Loucy (cell line): ENCODE measurements around the gene UNG.

Source experiments
- H2AFZ ChIP-seq: fragments of 200-600 bp; sonication (generic); 2 replicates; pipeline ENCODE4 v1.6.0; 2016; ENCODE audit warnings: antibody characterized with exemption, mild to moderate bottlenecking, low read length, moderate library complexity
- H3F3A ChIP-seq: fragments of 200-600 bp; 2 replicates; pipeline ENCODE4 v1.6.0; 2016; ENCODE audit warnings: antibody characterized with exemption, low read depth, mild to moderate bottlenecking
- H3K27me3 ChIP-seq: fragments of 200-600 bp; sonication (generic); 2 replicates; pipeline ENCODE4 v1.6.1; 2014; ENCODE audit warnings: low read length, mild to moderate bottlenecking; ENCODE audit not compliant: insufficient read depth, poor library complexity, severe bottlenecking
- H3K36me3 ChIP-seq: fragments of 200-600 bp; sonication (generic); 2 replicates; pipeline ENCODE4 v1.6.1; 2016; ENCODE audit warnings: low read length; ENCODE audit not compliant: insufficient read depth
- H3K4me1 ChIP-seq: fragments of 200-600 bp; sonication (generic); 2 replicates; pipeline ENCODE4 v1.5.1; 2014; ENCODE audit warnings: low read length, mild to moderate bottlenecking; ENCODE audit not compliant: insufficient read depth, poor library complexity, severe bottlenecking
- H3K4me2 ChIP-seq: fragments of 200-600 bp; sonication (generic); 2 replicates; pipeline ENCODE4 v1.6.0; 2014; ENCODE audit warnings: antibody characterized with exemption, low read length, low read depth, mild to moderate bottlenecking; ENCODE audit not compliant: poor library complexity, severe bottlenecking
- H3K4me3 ChIP-seq: fragments of 200-600 bp; sonication (generic); 2 replicates; pipeline ENCODE4 v1.5.1; 2014; ENCODE audit warnings: low read length, mild to moderate bottlenecking, mixed read lengths; ENCODE audit not compliant: poor library complexity, severe bottlenecking
- H3K79me2 ChIP-seq: fragments of 200-600 bp; sonication (generic); 2 replicates; pipeline ENCODE4 v1.6.1; 2014; ENCODE audit warnings: low read length; ENCODE audit not compliant: insufficient read depth
- H3K9ac ChIP-seq: fragments of 200-600 bp; sonication (generic); 2 replicates; pipeline ENCODE4 v1.6.0; 2014; ENCODE audit warnings: mild to moderate bottlenecking, low read depth, low read length, moderate library complexity; ENCODE audit not compliant: poor library complexity, severe bottlenecking
- H3K9me2 ChIP-seq: fragments of 200-600 bp; sonication (generic); replicated peaks from 2 replicates; pipeline ENCODE4 v1.6.1; 2016; ENCODE audit warnings: low read depth, low read length, mixed read lengths
- H3K9me3 ChIP-seq: fragments of 200-600 bp; sonication (generic); 2 replicates; pipeline ENCODE4 v1.6.1; 2014; ENCODE audit warnings: mild to moderate bottlenecking, antibody characterized with exemption, low read length, low read depth; ENCODE audit not compliant: insufficient read depth
- H4K20me1 ChIP-seq: fragments of 200-600 bp; sonication (generic); 2 replicates; pipeline ENCODE4 v1.6.0; 2014; ENCODE audit warnings: antibody characterized with exemption, low read length, mild to moderate bottlenecking; ENCODE audit not compliant: insufficient read depth, poor library complexity, severe bottlenecking
- CTCF ChIP-seq: fragments of 200-600 bp; sonication (generic); conservative IDR thresholded peaks from 2 replicates; pipeline ENCODE4 v1.5.1; 2014; ENCODE audit warnings: mild to moderate bottlenecking, antibody characterized with exemption, low read length
- EZH2phosphoT487 ChIP-seq: fragments of 200-600 bp; IDR thresholded peaks from 2 replicates; pipeline ENCODE4 v1.6.1; 2018; ENCODE audit warnings: antibody characterized with exemption, mild to moderate bottlenecking, moderate library complexity, borderline replicate concordance

Gene UNG

DNA sequence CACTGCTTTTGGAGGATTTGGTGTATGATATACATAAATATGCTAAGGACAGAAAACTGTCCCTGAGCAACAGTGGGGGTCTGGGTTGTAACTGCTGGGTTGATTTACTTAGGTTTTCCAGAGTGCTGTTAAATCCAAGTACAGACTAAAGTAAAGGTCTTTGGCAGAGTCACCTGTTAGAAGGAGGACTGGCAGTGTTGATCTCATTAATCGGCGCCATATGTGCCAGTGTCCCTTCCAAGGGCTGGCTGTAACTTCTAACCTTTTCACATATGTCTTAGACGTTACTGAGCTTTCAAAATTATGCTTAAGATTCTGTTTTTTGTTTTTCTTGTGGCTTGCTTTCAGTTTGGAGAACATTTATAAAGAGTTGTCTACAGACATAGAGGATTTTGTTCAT lies 5.1 kb downstream of the UNG start:
- no peak overlapping the region for H3K9ac ChIP-seq
- H3K4me2 ChIP-seq = no peak overlapping the region

DNA sequence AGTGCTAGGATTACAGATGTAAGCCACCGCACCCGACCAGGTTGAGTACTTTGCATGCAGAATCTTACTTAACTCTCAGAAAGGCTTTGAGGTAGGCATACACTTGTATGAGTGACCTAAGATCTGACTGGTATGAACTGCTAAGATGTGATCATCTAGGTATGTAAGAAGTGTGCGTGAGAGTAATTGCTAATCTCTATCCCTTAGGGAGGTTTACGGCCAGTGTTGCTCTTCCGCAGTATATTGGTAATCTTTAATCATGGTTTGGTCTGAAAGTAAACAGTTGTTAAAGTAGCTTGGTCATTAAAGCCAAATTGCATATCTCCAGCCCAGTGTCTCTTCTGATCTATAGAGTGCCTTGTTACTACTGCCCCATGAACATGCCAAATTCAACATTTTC lies 7.8 kb downstream of the UNG start:
- Histone ChIP-seq H4K20me1 (peaks cover 21% of the 10 kb centered on the region), H3K9me2 (no peaks in the 10 kb centered on the region), H3K9me3 (no peaks in the 10 kb centered on the region), H3K4me1 (peaks cover 7% of the 10 kb centered on the region), H3K9ac (no peak overlapping the region), H3F3A (no peaks in the 10 kb centered on the region), H3K27me3 (no peaks in the 10 kb centered on the region), H3K4me3 (no peak overlapping the region), H3K79me2 (peaks cover 28% of the 10 kb centered on the region), H3K4me2 (no peak overlapping the region), H2AFZ (no peak overlapping the region), H3K36me3 (peaks cover 78% of the 10 kb centered on the region; the same call in 1 of the 2 replicates)
- TF ChIP-seq CTCF = no peak
- no peak for TF ChIP-seq EZH2phosphoT487

More for the DNA sequence above, 5.1 kb downstream of the UNG start:
- TF ChIP-seq EZH2phosphoT487 (no peak), CTCF (no peak)
- Histone ChIP-seq H3K36me3 (peaks cover 58% of the 10 kb centered on the region; the same call in 1 of the 2 replicates), H2AFZ (no peak overlapping the region), H3K79me2 (peaks cover 50% of the 10 kb centered on the region), H3K4me1 (peaks cover 23% of the 10 kb centered on the region), H3K9me3 (no peaks in the 10 kb centered on the region), H3K27me3 (no peaks in the 10 kb centered on the region), H3K4me3 (no peak overlapping the region), H4K20me1 (peaks cover 36% of the 10 kb centered on the region), H3K9me2 (no peaks in the 10 kb centered on the region), H3F3A (no peaks in the 10 kb centered on the region)

DNA sequence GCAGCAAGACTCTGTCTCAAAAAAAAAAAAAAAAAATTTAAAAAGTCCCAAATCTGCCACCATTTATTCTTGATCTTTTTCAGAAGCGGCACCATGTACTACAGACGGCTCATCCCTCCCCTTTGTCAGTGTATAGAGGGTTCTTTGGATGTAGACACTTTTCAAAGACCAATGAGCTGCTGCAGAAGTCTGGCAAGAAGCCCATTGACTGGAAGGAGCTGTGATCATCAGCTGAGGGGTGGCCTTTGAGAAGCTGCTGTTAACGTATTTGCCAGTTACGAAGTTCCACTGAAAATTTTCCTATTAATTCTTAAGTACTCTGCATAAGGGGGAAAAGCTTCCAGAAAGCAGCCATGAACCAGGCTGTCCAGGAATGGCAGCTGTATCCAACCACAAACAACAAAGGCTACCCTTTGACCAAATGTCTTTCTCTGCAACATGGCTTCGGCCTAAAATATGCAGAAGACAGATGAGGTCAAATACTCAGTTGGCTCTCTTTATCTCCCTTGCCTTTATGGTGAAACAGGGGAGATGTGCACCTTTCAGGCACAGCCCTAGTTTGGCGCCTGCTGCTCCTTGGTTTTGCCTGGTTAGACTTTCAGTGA lies 12.5 kb downstream of the UNG start:
- Histone ChIP-seq H3K27me3 (no peaks in the 10 kb centered on the region), H3K36me3 (peaks cover 47% of the 10 kb centered on the region; the same call in 1 of the 2 replicates), H3K79me2 (no peaks in the 10 kb centered on the region), H4K20me1 (peaks cover 13% of the 10 kb centered on the region), H3F3A (no peaks in the 10 kb centered on the region), H2AFZ (no peak overlapping the region), H3K9me3 (no peaks in the 10 kb centered on the region), H3K4me2 (no peak overlapping the region), H3K4me1 (no peaks in the 10 kb centered on the region), H3K9ac (no peak overlapping the region), H3K9me2 (no peaks in the 10 kb centered on the region), H3K4me3 (no peak overlapping the region)
- TF ChIP-seq EZH2phosphoT487 = no peak
- TF ChIP-seq CTCF = no peak
